ENCODE measurements around the gene ZSCAN20.

DNA sequence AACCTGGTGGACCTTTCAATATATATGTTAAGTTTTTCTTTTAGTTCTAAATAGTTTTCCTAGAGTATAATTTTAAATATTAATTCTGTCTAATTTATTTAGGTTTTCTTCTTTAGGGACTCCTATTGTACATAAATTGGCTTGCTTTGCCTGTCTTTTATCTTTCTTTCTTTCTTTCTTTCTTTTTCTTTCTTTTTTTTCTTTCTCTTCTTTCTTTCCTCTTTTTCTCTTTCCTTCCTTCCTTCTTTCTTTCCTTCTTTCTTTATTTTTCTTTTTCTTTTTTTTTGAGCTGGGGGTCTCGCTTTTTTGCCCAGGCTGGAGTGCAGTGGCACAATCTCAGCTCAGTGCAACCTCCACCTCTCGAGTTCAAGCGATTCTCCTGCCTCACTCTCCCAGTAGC is 35.2 kb downstream of the ZSCAN20 start:
- TF ChIP-seq, protein P1, sequence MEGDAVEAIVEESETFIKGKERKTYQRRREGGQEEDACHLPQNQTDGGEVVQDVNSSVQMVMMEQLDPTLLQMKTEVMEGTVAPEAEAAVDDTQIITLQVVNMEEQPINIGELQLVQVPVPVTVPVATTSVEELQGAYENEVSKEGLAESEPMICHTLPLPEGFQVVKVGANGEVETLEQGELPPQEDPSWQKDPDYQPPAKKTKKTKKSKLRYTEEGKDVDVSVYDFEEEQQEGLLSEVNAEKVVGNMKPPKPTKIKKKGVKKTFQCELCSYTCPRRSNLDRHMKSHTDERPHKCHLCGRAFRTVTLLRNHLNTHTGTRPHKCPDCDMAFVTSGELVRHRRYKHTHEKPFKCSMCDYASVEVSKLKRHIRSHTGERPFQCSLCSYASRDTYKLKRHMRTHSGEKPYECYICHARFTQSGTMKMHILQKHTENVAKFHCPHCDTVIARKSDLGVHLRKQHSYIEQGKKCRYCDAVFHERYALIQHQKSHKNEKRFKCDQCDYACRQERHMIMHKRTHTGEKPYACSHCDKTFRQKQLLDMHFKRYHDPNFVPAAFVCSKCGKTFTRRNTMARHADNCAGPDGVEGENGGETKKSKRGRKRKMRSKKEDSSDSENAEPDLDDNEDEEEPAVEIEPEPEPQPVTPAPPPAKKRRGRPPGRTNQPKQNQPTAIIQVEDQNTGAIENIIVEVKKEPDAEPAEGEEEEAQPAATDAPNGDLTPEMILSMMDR (conservative IDR thresholded peaks at IDR 0.05; ENCODE audit: low read depth, low read length), result no peak
- no peak for TF ChIP-seq RAD21 (IDR thresholded peaks at IDR 0.05; ENCODE audit: low read length)
- TF ChIP-seq POLR2A (IDR thresholded peaks at IDR 0.05; ENCODE audit: low read depth, low read length), result no peak
- TF ChIP-seq, protein P2, sequence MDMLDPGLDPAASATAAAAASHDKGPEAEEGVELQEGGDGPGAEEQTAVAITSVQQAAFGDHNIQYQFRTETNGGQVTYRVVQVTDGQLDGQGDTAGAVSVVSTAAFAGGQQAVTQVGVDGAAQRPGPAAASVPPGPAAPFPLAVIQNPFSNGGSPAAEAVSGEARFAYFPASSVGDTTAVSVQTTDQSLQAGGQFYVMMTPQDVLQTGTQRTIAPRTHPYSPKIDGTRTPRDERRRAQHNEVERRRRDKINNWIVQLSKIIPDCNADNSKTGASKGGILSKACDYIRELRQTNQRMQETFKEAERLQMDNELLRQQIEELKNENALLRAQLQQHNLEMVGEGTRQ (IDR thresholded peaks at IDR 0.05; ENCODE audit: low read depth, low read length), result no peak
- no peak for TF ChIP-seq CHD1 (IDR thresholded peaks at IDR 0.05; ENCODE audit: low read depth, low read length)
- TF ChIP-seq BHLHE40 (IDR thresholded peaks at IDR 0.05; ENCODE audit: low read depth, low read length), result no peak
- TF ChIP-seq SMC3 (IDR thresholded peaks at IDR 0.05; ENCODE audit: low read depth, low read length), result no peak

Measured in IMR-90 (cell line).